ENCODE measurements around the gene TRPV6. TPM values are rescaled to one million over a fixed set of nuclear protein-coding genes. Genes with fewer than 3 reads are reported as not detected.

Gene TRPV6
- total and polyA plus RNA-seq, 2 experiments from 2014 or later, result 0.08 to 0.80 TPM

GRCh38 chr7:142864980-142865747, 20.4 kb downstream of the TRPV6 start (continued):
- no peak for TF ChIP-seq EZH2 (IDR thresholded peaks at IDR 0.05; ENCODE audit: low read depth, unreplicated experiment)
- TF ChIP-seq, protein P1, sequence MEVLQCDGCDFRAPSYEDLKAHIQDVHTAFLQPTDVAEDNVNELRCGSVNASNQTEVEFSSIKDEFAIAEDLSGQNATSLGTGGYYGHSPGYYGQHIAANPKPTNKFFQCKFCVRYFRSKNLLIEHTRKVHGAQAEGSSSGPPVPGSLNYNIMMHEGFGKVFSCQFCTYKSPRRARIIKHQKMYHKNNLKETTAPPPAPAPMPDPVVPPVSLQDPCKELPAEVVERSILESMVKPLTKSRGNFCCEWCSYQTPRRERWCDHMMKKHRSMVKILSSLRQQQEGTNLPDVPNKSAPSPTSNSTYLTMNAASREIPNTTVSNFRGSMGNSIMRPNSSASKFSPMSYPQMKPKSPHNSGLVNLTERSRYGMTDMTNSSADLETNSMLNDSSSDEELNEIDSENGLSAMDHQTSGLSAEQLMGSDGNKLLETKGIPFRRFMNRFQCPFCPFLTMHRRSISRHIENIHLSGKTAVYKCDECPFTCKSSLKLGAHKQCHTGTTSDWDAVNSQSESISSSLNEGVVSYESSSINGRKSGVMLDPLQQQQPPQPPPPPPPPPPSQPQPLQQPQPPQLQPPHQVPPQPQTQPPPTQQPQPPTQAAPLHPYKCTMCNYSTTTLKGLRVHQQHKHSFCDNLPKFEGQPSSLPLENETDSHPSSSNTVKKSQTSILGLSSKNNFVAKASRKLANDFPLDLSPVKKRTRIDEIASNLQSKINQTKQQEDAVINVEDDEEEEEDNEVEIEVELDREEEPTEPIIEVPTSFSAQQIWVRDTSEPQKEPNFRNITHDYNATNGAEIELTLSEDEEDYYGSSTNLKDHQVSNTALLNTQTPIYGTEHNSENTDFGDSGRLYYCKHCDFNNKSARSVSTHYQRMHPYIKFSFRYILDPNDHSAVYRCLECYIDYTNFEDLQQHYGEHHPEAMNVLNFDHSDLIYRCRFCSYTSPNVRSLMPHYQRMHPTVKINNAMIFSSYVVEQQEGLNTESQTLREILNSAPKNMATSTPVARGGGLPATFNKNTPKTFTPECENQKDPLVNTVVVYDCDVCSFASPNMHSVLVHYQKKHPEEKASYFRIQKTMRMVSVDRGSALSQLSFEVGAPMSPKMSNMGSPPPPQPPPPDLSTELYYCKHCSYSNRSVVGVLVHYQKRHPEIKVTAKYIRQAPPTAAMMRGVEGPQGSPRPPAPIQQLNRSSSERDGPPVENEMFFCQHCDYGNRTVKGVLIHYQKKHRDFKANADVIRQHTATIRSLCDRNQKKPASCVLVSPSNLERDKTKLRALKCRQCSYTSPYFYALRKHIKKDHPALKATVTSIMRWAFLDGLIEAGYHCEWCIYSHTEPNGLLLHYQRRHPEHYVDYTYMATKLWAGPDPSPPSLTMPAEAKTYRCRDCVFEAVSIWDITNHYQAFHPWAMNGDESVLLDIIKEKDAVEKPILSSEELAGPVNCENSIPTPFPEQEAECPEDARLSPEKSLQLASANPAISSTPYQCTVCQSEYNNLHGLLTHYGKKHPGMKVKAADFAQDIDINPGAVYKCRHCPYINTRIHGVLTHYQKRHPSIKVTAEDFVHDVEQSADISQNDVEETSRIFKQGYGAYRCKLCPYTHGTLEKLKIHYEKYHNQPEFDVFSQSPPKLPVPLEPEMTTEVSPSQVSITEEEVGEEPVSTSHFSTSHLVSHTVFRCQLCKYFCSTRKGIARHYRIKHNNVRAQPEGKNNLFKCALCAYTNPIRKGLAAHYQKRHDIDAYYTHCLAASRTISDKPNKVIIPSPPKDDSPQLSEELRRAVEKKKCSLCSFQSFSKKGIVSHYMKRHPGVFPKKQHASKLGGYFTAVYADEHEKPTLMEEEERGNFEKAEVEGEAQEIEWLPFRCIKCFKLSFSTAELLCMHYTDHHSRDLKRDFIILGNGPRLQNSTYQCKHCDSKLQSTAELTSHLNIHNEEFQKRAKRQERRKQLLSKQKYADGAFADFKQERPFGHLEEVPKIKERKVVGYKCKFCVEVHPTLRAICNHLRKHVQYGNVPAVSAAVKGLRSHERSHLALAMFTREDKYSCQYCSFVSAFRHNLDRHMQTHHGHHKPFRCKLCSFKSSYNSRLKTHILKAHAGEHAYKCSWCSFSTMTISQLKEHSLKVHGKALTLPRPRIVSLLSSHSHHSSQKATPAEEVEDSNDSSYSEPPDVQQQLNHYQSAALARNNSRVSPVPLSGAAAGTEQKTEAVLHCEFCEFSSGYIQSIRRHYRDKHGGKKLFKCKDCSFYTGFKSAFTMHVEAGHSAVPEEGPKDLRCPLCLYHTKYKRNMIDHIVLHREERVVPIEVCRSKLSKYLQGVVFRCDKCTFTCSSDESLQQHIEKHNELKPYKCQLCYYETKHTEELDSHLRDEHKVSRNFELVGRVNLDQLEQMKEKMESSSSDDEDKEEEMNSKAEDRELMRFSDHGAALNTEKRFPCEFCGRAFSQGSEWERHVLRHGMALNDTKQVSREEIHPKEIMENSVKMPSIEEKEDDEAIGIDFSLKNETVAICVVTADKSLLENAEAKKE (CRISPR knock-in tag; IDR thresholded peaks at IDR 0.05), result no peak

DNA sequence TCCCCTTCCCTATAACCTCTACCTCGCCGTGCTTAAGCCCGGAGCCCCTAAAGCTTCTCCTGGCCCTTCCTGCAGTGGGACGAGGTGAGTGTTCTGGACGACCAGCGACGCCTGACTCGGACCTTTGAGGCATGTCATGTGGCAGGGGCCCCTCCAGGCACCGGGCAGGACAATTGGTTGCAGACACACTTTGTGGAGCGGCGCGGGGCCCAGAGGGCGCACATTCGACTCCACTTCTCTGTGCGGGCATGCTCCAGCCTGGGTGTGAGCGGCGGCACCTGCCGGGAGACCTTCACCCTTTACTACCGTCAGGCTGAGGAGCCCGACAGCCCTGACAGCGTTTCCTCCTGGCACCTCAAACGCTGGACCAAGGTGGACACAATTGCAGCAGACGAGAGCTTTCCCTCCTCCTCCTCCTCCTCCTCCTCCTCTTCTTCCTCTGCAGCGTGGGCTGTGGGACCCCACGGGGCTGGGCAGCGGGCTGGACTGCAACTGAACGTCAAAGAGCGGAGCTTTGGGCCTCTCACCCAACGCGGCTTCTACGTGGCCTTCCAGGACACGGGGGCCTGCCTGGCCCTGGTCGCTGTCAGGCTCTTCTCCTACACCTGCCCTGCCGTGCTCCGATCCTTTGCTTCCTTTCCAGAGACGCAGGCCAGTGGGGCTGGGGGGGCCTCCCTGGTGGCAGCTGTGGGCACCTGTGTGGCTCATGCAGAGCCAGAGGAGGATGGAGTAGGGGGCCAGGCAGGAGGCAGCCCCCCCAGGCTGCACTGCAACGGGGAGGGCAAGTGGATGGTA, 21.5 kb downstream of the TRPV6 start:
- Histone ChIP-seq H3K4me2 (no peak overlapping the region), H3K79me2 (replicated peaks; ENCODE audit: insufficient read depth) (no peaks in the 10 kb centered on the region), H4K20me1 (replicated peaks; ENCODE audit: insufficient read depth) (no peaks in the 10 kb centered on the region), H2AFZ (no peak overlapping the region), H3K4me3 (no peak overlapping the region), H3K27ac (ENCODE audit: low read depth) (no peak overlapping the region), H3K4me1 (ENCODE audit: insufficient read depth) (peaks cover 26% of the 10 kb centered on the region), H3K36me3 (ENCODE audit: insufficient read depth) (no peaks in the 10 kb centered on the region; the same call in none of the 2 replicates), H3K9me2 (ENCODE audit: insufficient read depth) (no peaks in the 10 kb centered on the region), H3F3A (replicated peaks; ENCODE audit: low read depth) (no peaks in the 10 kb centered on the region), H3K27me3 (ENCODE audit: insufficient read depth) (no peaks in the 10 kb centered on the region)
- DNase-seq (ENCODE audit: low spot score) (no peak), ATAC-seq (no peak)
- Mint-ChIP-seq H3K27me3 (ENCODE audit: insufficient read depth, low read depth, poor library complexity) (peaks cover 11% of the 10 kb centered on the region), H3K4me3 (no peak overlapping the region), H3K9me3 (no peaks in the 10 kb centered on the region), H3K36me3 (ENCODE audit: low read depth) (no peaks in the 10 kb centered on the region; the same call in 2 of the 3 replicates), H3K4me1 (peaks cover 36% of the 10 kb centered on the region), H3K27ac (no peak overlapping the region)
- no peak for TF ChIP-seq CTCF (conservative IDR thresholded peaks at IDR 0.05; ENCODE audit: low read depth in 2 of 2)
- no peak for TF ChIP-seq ZNF331 (CRISPR knock-in tag; IDR thresholded peaks at IDR 0.05; ENCODE audit: low read depth)
- TF ChIP-seq, protein P2, sequence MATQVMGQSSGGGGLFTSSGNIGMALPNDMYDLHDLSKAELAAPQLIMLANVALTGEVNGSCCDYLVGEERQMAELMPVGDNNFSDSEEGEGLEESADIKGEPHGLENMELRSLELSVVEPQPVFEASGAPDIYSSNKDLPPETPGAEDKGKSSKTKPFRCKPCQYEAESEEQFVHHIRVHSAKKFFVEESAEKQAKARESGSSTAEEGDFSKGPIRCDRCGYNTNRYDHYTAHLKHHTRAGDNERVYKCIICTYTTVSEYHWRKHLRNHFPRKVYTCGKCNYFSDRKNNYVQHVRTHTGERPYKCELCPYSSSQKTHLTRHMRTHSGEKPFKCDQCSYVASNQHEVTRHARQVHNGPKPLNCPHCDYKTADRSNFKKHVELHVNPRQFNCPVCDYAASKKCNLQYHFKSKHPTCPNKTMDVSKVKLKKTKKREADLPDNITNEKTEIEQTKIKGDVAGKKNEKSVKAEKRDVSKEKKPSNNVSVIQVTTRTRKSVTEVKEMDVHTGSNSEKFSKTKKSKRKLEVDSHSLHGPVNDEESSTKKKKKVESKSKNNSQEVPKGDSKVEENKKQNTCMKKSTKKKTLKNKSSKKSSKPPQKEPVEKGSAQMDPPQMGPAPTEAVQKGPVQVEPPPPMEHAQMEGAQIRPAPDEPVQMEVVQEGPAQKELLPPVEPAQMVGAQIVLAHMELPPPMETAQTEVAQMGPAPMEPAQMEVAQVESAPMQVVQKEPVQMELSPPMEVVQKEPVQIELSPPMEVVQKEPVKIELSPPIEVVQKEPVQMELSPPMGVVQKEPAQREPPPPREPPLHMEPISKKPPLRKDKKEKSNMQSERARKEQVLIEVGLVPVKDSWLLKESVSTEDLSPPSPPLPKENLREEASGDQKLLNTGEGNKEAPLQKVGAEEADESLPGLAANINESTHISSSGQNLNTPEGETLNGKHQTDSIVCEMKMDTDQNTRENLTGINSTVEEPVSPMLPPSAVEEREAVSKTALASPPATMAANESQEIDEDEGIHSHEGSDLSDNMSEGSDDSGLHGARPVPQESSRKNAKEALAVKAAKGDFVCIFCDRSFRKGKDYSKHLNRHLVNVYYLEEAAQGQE (IDR thresholded peaks at IDR 0.05; ENCODE audit: unreplicated experiment), result no peak
- TF ChIP-seq ZNF114 (CRISPR knock-in tag; IDR thresholded peaks at IDR 0.05), result no peak

Measured in GM23338 (cell line).